Nephron progenitor cell (in vitro differentiated cells): Measurements from ENCODE around the gene BACE2.

Source experiments
- DNase-seq: peaks from one replicate; pipeline ENCODE4 v3.0.0; 2021
- H3K27ac Mint-ChIP-seq: 2 replicates; pipeline ENCODE4 v1.8.0; 2021; ENCODE audit warnings: mild to moderate bottlenecking, moderate library complexity, mixed read lengths
- H3K27me3 Mint-ChIP-seq: 2 replicates; pipeline ENCODE4 v1.8.0; 2021; ENCODE audit warnings: mild to moderate bottlenecking, low read depth, mixed read lengths; ENCODE audit not compliant: poor library complexity
- H3K36me3 Mint-ChIP-seq: 2 replicates; pipeline ENCODE4 v1.8.0; 2021; ENCODE audit warnings: low read depth, mixed read lengths
- H3K4me1 Mint-ChIP-seq: 2 replicates; pipeline ENCODE4 v1.8.0; 2021; ENCODE audit warnings: mixed read lengths
- H3K4me3 Mint-ChIP-seq: 2 replicates; pipeline ENCODE4 v1.8.0; 2021; ENCODE audit warnings: mild to moderate bottlenecking, moderate library complexity, mixed read lengths
- H3K9me3 Mint-ChIP-seq: 2 replicates; pipeline ENCODE4 v1.8.0; 2021; ENCODE audit warnings: mild to moderate bottlenecking, moderate library complexity, mixed read lengths
- TF ChIP-seq, protein P1 (sequence below): fragments of 200-600 bp; sonication (generic); IDR thresholded peaks from 2 replicates; pipeline ENCODE4 v1.5.0; 2021; ENCODE audit warnings: antibody characterized with exemption

Gene BACE2

DNA sequence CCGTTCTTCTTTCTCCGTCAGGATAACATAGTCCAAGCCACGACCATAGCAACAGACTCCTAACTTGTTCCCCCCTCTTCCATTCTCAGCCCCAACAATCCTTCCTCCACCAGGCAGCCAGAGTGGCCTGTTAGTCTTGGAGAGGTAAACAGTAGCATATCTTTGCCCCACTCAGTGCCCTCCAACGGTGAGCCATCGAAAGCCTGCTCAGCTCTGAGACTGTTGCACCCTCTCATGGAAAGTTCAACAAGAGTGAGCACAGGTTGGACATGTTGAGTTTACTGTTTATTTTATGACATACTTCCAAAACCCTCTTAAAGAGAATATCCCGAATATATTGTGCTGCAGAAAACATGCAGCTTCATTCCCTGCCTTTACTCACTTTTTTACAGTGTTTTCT, 30.1 kb upstream of the BACE2 start:
- H3K27me3 Mint-ChIP-seq: peaks cover 19% of the 10 kb centered on the region
- no peaks in the 10 kb centered on the region for H3K4me1 Mint-ChIP-seq
- no peak overlapping the region for H3K4me3 Mint-ChIP-seq
- H3K36me3 Mint-ChIP-seq: no peaks in the 10 kb centered on the region
- TF ChIP-seq, protein P1, sequence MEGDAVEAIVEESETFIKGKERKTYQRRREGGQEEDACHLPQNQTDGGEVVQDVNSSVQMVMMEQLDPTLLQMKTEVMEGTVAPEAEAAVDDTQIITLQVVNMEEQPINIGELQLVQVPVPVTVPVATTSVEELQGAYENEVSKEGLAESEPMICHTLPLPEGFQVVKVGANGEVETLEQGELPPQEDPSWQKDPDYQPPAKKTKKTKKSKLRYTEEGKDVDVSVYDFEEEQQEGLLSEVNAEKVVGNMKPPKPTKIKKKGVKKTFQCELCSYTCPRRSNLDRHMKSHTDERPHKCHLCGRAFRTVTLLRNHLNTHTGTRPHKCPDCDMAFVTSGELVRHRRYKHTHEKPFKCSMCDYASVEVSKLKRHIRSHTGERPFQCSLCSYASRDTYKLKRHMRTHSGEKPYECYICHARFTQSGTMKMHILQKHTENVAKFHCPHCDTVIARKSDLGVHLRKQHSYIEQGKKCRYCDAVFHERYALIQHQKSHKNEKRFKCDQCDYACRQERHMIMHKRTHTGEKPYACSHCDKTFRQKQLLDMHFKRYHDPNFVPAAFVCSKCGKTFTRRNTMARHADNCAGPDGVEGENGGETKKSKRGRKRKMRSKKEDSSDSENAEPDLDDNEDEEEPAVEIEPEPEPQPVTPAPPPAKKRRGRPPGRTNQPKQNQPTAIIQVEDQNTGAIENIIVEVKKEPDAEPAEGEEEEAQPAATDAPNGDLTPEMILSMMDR: no peak
- H3K9me3 Mint-ChIP-seq: no peaks in the 10 kb centered on the region
- no peak for DNase-seq
- H3K27ac Mint-ChIP-seq: no peak overlapping the region

GRCh38 chr21:41138711-41139110, 29.2 kb upstream of the BACE2 start:
- DNase-seq: no peak
- peaks cover 25% of the 10 kb centered on the region for H3K27me3 Mint-ChIP-seq
- TF ChIP-seq, protein P1: no peak
- H3K4me3 Mint-ChIP-seq: no peak overlapping the region
- no peak overlapping the region for H3K27ac Mint-ChIP-seq
- H3K4me1 Mint-ChIP-seq: no peaks in the 10 kb centered on the region
- no peaks in the 10 kb centered on the region for H3K9me3 Mint-ChIP-seq
- H3K36me3 Mint-ChIP-seq: no peaks in the 10 kb centered on the region

- Mint-ChIP-seq H3K27me3 (peaks cover 25% of the 10 kb centered on the region), H3K36me3 (no peaks in the 10 kb centered on the region), H3K9me3 (no peaks in the 10 kb centered on the region), H3K4me1 (no peaks in the 10 kb centered on the region), H3K4me3 (no peak overlapping the region), H3K27ac (no peak overlapping the region)
- DNase-seq: no peak
- TF ChIP-seq, protein P1: no peak
Measured at GRCh38 chr21:41139275-41139674, 28.7 kb upstream of the BACE2 start.

DNA sequence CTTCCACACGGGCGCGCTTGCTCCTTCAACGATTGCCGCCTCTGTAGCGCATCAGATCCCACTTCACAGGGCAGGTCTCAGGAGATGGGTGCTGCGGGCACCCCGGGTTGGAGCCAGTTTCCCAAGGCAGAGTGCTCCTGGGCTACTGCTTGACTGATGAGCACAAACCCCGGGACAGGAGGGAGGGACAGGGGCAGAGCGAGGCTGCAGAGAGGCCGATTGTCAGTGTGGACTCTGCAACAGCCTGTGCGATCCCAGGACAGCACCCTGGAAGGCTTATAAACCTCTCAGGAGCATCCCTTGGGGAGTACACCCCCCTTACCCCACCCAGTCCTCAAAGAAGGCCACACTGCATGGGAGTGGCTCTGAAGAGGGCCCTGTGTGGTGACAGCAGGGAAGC, 28.0 kb upstream of the BACE2 start:
- no peak overlapping the region for H3K4me3 Mint-ChIP-seq
- H3K9me3 Mint-ChIP-seq: no peaks in the 10 kb centered on the region
- TF ChIP-seq, protein P1: no peak
- no peaks in the 10 kb centered on the region for H3K36me3 Mint-ChIP-seq
- DNase-seq: no peak
- H3K27ac Mint-ChIP-seq: no peak overlapping the region
- peaks cover 25% of the 10 kb centered on the region for H3K27me3 Mint-ChIP-seq
- H3K4me1 Mint-ChIP-seq: no peaks in the 10 kb centered on the region

DNA sequence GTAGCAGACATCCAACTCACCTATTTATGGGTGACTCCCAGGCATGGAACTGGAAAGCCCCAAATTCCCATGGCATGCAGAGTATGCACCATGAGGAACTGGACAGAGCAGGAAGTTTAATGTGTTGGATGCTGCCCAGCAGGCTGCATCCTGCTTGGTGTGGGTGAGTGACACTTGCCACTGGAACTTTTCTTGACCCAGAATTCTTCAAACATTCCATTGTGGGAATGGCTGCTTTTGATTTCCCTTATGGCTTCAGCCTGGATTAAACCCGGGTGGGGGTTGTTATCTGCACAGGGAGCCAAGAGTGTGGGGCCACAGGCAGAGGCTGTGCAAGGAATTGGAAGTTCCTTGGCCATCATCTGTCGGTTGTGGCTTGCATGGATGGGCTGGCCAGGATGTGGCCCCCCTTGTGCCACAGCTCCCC, 26.9 kb upstream of the BACE2 start:
- Mint-ChIP-seq H3K36me3 (no peaks in the 10 kb centered on the region), H3K27ac (no peak overlapping the region), H3K4me3 (no peak overlapping the region), H3K4me1 (no peaks in the 10 kb centered on the region), H3K9me3 (no peaks in the 10 kb centered on the region), H3K27me3 (peaks cover 21% of the 10 kb centered on the region)
- TF ChIP-seq, protein P1: no peak
- DNase-seq: no peak

- DNase-seq: no peak
- no peaks in the 10 kb centered on the region for H3K36me3 Mint-ChIP-seq
- H3K27ac Mint-ChIP-seq: no peak overlapping the region
- H3K4me3 Mint-ChIP-seq: no peak overlapping the region
- no peaks in the 10 kb centered on the region for H3K9me3 Mint-ChIP-seq
- H3K4me1 Mint-ChIP-seq: no peaks in the 10 kb centered on the region
- TF ChIP-seq, protein P1: no peak
- H3K27me3 Mint-ChIP-seq: peaks cover 21% of the 10 kb centered on the region
Measured at GRCh38 chr21:41142051-41142795, 25.7 kb upstream of the BACE2 start.
